ENCODE data around the gene MYLK. TPM values are rescaled to one million over a fixed set of nuclear protein-coding genes. Genes with fewer than 3 reads are reported as not detected.

The MYLK gene
- total and polyA plus RNA-seq, 10 of the 15 experiments (the other 5 are each of a cell fraction or from before 2014, with no cell fraction given): 0.04 to 1.6 (median 0.42) TPM; not detected in 1

DNA sequence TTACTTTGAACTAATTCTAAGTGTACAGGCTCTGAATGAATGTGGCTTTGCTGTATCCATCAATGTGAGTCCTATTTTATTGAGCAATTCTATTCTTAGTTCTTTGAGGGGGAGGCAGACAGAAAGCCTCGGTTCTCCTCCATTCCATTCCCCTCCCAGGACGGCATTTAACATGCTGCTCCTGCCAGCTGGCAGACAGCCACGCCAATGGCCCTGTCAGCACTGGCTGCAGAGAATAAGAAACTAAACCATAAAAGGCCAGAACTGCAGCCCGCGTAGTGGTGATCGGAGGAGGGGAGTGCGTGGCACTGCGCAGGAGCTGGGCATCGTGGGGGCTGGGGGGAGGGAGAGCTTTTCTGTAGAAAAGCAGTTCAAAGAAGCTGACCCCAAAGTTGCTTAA, 223.2 kb downstream of the MYLK start:
- intact Hi-C loops (cut with micrococcal nuclease; ENCODE audit: unreplicated experiment) (no loop called here), in situ Hi-C loops (cut with MboI) (no loop called here)
- BruUV-seq (replicated peaks): no TSS peak
- RAD21 ChIA-PET (ENCODE audit: unreplicated experiment): no interaction called here
- no peaks in the 10 kb centered on the region for H4K20me1 ChIP-seq (ENCODE audit: control insufficient read depth, insufficient read depth)
- no peak for ATAC-seq
- SMC1A ChIA-PET (ENCODE audit: uncharacterized antibody, unreplicated experiment): no interaction called here
- peaks cover 3% of the 10 kb centered on the region; the same call in 2 of the 3 replicates for H3K9me3 ChIP-seq (replicated peaks; ENCODE audit: control insufficient read depth, insufficient read depth, low read length)
- H3K9ac ChIP-seq (ENCODE audit: control insufficient read depth, insufficient read depth, low read length): no peak overlapping the region
- CTCF ChIA-PET: interaction anchor here (1.2 to 4.2 kb wide), 2 partner anchors 9 to 18 kb away, joined by 5 to 17 read pairs; no protein-coding TSS in a partner anchor
- H3K27me3 ChIP-seq (replicated peaks in 1 of 2; ENCODE audit: control insufficient read depth in 2 of 2, insufficient read depth in 2 of 2, low read length in 1 of 2): no peaks in the 10 kb centered on the region; a peak in 2 of 4 replicates
- no peak for TF ChIP-seq CHD1 (IDR thresholded peaks at IDR 0.05; ENCODE audit: low read depth, low read length)
- TF ChIP-seq ZNF24 (IDR thresholded peaks at IDR 0.05): no peak
- TF ChIP-seq NFYA (IDR thresholded peaks at IDR 0.05; ENCODE audit: borderline replicate concordance, low read depth, low read length): no peak
- TF ChIP-seq, protein P1, sequence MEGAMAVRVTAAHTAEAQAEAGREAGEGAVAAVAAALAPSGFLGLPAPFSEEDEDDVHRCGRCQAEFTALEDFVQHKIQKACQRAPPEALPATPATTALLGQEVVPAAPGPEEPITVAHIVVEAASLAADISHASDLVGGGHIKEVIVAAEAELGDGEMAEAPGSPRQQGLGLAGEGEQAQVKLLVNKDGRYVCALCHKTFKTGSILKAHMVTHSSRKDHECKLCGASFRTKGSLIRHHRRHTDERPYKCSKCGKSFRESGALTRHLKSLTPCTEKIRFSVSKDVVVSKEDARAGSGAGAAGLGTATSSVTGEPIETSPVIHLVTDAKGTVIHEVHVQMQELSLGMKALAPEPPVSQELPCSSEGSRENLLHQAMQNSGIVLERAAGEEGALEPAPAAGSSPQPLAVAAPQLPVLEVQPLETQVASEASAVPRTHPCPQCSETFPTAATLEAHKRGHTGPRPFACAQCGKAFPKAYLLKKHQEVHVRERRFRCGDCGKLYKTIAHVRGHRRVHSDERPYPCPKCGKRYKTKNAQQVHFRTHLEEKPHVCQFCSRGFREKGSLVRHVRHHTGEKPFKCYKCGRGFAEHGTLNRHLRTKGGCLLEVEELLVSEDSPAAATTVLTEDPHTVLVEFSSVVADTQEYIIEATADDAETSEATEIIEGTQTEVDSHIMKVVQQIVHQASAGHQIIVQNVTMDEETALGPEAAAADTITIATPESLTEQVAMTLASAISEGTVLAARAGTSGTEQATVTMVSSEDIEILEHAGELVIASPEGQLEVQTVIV (IDR thresholded peaks at IDR 0.05; ENCODE audit: borderline replicate concordance, partially characterized antibody): no peak
- no peak for TF ChIP-seq FOXM1 (IDR thresholded peaks at IDR 0.05; ENCODE audit: low read depth, low read length)
- TF ChIP-seq, protein P2, sequence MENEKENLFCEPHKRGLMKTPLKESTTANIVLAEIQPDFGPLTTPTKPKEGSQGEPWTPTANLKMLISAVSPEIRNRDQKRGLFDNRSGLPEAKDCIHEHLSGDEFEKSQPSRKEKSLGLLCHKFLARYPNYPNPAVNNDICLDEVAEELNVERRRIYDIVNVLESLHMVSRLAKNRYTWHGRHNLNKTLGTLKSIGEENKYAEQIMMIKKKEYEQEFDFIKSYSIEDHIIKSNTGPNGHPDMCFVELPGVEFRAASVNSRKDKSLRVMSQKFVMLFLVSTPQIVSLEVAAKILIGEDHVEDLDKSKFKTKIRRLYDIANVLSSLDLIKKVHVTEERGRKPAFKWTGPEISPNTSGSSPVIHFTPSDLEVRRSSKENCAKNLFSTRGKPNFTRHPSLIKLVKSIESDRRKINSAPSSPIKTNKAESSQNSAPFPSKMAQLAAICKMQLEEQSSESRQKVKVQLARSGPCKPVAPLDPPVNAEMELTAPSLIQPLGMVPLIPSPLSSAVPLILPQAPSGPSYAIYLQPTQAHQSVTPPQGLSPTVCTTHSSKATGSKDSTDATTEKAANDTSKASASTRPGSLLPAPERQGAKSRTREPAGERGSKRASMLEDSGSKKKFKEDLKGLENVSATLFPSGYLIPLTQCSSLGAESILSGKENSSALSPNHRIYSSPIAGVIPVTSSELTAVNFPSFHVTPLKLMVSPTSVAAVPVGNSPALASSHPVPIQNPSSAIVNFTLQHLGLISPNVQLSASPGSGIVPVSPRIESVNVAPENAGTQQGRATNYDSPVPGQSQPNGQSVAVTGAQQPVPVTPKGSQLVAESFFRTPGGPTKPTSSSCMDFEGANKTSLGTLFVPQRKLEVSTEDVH (IDR thresholded peaks at IDR 0.05; ENCODE audit: low read depth, partially characterized antibody): no peak
- no peak for TF ChIP-seq SMAD5 (IDR thresholded peaks at IDR 0.05; ENCODE audit: low read depth)
- no peak for TF ChIP-seq MTA2 (IDR thresholded peaks at IDR 0.05; ENCODE audit: low read depth)
- no peak for TF ChIP-seq JUNB (IDR thresholded peaks at IDR 0.05)
- no peak overlapping the region for H3K27ac ChIP-seq (ENCODE audit: control insufficient read depth, insufficient read depth)
- POLR2A ChIA-PET: no interaction called here
- no peak for FAIRE-seq
- 50% methylated on average over 9 of the region's 9 CpGs for WGBS (ENCODE audit: insufficient coverage, insufficient replicate concordance, low lambda C conversion rate, missing lambda C conversion rate)
- H3K4me2 ChIP-seq (ENCODE audit: control insufficient read depth, insufficient read depth): no peak overlapping the region
- no peak for DNase-seq (ENCODE audit: low read depth, low spot score)
- no peak overlapping the region for H3K4me3 ChIP-seq
- H3K4me1 ChIP-seq (ENCODE audit: control insufficient read depth, insufficient read depth, low read length): no peaks in the 10 kb centered on the region
- no peaks in the 10 kb centered on the region for H3K79me2 ChIP-seq (ENCODE audit: control insufficient read depth, insufficient read depth, low read length)
- H3K36me3 ChIP-seq (ENCODE audit: control insufficient read depth in 2 of 2, insufficient read depth in 2 of 2, low read length in 1 of 2): no peaks in the 10 kb centered on the region
- no peak overlapping the region for H2AFZ ChIP-seq (ENCODE audit: control insufficient read depth, low read depth, low read length)
